GM15510 (cell line): ENCODE data around the gene BOD1L1.

Source experiments
- POLR2A ChIP-seq: IDR thresholded peaks from 3 replicates; pipeline ENCODE4 v1.6.1; 2011; ENCODE audit warnings: borderline replicate concordance; ENCODE audit not compliant: insufficient read length; ENCODE audit errors: extremely low read depth

BOD1L1 gene

GRCh38 chr4:13599159-13599558 is 28.4 kb downstream of the BOD1L1 start:
- no peak for TF ChIP-seq POLR2A

- TF ChIP-seq POLR2A: no peak
These were observed 29.9 kb downstream of the BOD1L1 start for GRCh38 chr4:13597604-13598003.

- TF ChIP-seq POLR2A: no peak
These were observed 30.4 kb downstream of the BOD1L1 start for GRCh38 chr4:13597141-13597540.

- TF ChIP-seq POLR2A: no peak
These were observed 35.3 kb downstream of the BOD1L1 start for GRCh38 chr4:13592220-13592619.

DNA sequence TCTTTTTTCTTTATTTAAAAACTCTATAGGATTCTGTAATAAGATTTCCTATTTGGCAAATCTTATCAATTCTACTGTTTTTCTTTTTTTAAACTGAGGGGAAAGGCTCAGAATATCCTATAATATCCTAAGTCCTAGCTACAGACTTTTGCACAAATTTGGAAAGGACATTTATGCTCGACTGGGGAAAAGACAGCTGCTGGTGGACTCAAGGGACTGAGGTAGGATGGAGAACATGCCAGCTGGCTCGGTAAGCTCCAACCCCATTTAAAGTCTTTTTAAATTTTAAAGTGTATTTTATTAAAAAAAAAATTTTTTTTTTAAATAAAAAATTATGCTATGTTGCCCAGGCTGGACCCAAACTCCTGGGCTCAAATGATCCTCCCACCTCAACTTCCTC is 36.8 kb downstream of the BOD1L1 start:
- no peak for TF ChIP-seq POLR2A

- no peak for TF ChIP-seq POLR2A
These were observed 38.6 kb downstream of the BOD1L1 start for GRCh38 chr4:13588954-13589353.

GRCh38 chr4:13584481-13584880 is 43.0 kb downstream of the BOD1L1 start:
- TF ChIP-seq POLR2A: no peak

- TF ChIP-seq POLR2A: no peak
These were observed 47.5 kb downstream of the BOD1L1 start for GRCh38 chr4:13580036-13580435.

- TF ChIP-seq POLR2A: no peak
These were observed 49.9 kb downstream of the BOD1L1 start for GRCh38 chr4:13577660-13578059.

DNA sequence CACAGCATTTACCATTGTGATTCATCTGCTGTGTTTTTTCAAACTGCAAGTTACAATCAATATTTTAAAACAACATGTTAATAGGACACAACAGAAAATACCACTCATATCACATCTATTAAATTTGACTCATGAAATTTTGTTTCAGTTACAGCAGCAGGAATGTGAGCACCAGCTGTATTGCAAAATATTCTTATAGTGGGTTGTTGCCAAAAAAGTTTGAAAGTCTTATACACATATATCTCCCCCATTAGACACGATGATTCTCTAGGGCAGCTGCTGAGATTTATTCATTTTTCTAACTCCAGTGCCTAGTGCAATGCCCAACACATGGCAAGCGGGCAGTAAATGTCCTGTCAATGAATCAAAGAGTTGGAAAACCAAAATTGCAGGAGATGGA is 56.6 kb downstream of the BOD1L1 start:
- TF ChIP-seq POLR2A: no peak

- TF ChIP-seq POLR2A: no peak
These were observed 60.4 kb downstream of the BOD1L1 start for GRCh38 chr4:13567125-13567524.

DNA sequence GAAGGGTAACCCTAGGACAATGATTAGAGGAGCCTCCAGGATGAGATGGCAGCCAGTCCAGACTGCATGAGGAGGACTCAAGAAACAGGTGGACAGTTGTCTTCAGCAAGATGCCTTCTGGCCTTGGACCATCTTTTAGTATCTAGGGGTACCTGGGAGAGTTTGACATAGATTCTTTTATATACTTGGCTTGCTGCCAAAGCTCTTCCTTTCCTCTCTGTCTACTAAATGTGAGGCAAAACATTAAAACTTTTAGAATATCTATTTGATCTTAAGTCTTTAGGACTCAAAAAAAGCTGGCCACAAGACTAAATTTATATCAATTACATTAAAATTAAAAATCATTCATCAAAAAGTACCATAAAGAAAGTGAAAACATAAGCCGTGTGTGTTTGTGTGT is 64.6 kb downstream of the BOD1L1 start:
- no peak for TF ChIP-seq POLR2A

GRCh38 chr4:13561673-13562072 is 65.9 kb downstream of the BOD1L1 start:
- no peak for TF ChIP-seq POLR2A

- TF ChIP-seq POLR2A: no peak
These were observed 68.1 kb downstream of the BOD1L1 start for GRCh38 chr4:13559413-13559812.

DNA sequence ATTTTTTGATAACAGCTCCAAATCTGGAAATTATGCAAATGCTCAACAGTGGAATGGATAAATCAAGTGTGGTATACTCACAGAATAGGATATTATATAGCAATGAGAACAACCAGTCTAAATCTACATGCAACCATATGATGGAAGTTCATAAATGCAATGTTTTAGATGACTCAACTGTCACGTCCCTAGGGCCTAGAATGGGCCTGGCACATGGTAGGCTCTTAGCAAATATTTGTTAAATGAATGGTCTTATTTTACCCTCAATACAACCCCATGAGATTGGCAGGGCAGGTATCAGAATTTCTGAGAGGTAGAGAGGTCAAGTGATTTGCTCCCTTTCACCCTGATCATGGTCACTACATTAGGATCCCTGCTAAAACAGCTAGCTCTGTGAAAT is 68.6 kb downstream of the BOD1L1 start:
- TF ChIP-seq POLR2A: no peak

- no peak for TF ChIP-seq POLR2A
These were observed 72.2 kb downstream of the BOD1L1 start for GRCh38 chr4:13555325-13555724.

DNA sequence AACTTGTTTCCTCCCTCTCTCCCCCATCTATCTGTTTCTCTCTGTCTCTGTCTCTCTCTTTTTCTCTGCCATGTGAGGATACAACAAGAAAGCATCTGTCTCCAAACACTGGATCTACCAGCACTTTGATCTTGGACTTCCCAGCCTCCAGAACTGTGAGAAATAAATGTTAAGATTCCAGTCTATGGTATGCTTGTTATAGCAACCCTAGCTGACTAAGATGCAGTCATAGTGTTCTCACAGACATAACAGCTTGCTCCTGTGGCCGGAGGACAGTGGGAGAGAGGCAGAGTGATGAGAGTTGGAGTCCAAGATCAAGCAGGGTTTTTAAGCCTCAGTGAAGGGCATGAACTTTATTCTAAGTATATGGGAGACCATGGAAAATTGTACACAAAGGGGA is 74.4 kb downstream of the BOD1L1 start:
- no peak for TF ChIP-seq POLR2A
